NCI-H510A (cell line): ENCODE data around the gene CT45A5.
"Not testable (repeated sequence)": the region's sequence is repeated elsewhere in the genome, so short reads cannot be mapped to it uniquely, and the experiment has no call there.

Experiments
- DNase-seq: peaks from one replicate; lab custom pipeline; 2025; lab: John Stamatoyannopoulos, UW

CT45A5 gene, protein sequence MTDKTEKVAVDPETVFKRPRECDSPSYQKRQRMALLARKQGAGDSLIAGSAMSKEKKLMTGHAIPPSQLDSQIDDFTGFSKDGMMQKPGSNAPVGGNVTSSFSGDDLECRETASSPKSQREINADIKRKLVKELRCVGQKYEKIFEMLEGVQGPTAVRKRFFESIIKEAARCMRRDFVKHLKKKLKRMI

DNA sequence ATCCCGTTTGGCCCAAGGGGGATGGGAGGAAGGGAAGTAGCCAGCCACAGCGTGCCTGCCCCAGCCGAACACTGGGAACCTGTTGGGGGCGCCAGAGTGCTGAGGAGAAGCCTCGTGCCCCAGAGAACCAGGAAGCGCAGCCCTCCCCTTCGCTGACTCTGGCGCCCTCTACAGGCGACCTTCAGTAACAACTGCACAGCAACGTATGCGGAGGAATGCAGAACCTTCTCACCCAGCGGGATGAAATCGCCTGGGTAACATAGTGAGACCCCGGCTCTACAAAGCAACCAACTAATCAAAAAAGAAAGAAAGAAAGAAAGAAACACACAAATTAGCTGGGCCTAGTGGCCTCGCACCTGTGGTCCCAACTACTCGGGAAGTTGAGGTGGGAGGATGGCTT, at the start of gene CT45A5:
Gene CT45A5 (minus strand): TSS at position 101 of the 400 bp plus-strand sequence. CDS start 3,774 bp downstream, outside the sequence.
- DNase-seq, result not testable (repeated sequence)

DNA sequence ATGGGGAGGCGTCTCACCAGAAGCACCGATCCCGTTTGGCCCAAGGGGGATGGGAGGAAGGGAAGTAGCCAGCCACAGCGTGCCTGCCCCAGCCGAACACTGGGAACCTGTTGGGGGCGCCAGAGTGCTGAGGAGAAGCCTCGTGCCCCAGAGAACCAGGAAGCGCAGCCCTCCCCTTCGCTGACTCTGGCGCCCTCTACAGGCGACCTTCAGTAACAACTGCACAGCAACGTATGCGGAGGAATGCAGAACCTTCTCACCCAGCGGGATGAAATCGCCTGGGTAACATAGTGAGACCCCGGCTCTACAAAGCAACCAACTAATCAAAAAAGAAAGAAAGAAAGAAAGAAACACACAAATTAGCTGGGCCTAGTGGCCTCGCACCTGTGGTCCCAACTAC, 34.6 kb upstream of the CT45A5 start, which contains the start of gene CT45A2:
Gene CT45A2 (minus strand): TSS at position 101 of the 400 bp plus-strand sequence. CDS start 3,747 bp downstream, outside the sequence.
- not testable (repeated sequence) for DNase-seq

DNA sequence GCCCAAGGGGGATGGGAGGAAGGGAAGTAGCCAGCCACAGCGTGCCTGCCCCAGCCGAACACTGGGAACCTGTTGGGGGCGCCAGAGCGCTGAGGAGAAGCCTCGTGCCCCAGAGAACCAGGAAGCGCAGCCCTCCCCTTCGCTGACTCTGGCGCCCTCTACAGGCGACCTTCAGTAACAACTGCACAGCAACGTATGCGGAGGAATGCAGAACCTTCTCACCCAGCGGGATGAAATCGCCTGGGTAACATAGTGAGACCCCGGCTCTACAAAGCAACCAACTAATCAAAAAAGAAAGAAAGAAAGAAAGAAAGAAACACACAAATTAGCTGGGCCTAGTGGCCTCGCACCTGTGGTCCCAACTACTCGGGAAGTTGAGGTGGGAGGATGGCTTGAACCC, 17.4 kb upstream of the CT45A5 start, which contains the start of gene CT45A6:
Gene CT45A6 (minus strand): TSS at position 101 of the 400 bp plus-strand sequence. CDS start 3,794 bp downstream, outside the sequence.
- DNase-seq, result not testable (repeated sequence)

DNA sequence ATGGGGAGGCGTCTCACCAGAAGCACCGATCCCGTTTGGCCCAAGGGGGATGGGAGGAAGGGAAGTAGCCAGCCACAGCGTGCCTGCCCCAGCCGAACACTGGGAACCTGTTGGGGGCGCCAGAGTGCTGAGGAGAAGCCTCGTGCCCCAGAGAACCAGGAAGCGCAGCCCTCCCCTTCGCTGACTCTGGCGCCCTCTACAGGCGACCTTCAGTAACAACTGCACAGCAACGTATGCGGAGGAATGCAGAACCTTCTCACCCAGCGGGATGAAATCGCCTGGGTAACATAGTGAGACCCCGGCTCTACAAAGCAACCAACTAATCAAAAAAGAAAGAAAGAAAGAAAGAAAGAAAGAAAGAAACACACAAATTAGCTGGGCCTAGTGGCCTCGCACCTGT, 17.2 kb downstream of the CT45A5 start, which contains the start of gene CT45A3:
Gene CT45A3 (minus strand): TSS at position 101 of the 400 bp plus-strand sequence. CDS start 3,747 bp downstream, outside the sequence.
- not testable (repeated sequence) for DNase-seq

DNA sequence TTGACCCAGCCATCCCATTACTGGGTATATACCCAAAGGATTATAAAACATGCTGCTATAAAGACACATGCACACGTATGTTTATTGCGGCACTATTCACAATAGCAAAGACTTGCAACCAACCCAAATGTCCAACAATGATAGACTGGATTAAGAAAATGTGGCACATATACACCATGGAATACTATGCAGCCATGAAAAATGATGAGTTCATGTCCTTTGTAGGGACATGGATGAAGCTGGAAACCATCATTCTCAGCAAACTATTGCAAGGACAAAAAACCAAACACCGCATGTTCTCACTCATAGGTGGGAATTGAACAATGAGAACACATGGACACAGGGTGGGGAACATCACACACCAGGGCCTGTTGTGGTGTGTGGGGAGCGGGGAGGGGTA, 40.6 kb downstream of the CT45A5 start:
- not testable (repeated sequence) for DNase-seq

DNA sequence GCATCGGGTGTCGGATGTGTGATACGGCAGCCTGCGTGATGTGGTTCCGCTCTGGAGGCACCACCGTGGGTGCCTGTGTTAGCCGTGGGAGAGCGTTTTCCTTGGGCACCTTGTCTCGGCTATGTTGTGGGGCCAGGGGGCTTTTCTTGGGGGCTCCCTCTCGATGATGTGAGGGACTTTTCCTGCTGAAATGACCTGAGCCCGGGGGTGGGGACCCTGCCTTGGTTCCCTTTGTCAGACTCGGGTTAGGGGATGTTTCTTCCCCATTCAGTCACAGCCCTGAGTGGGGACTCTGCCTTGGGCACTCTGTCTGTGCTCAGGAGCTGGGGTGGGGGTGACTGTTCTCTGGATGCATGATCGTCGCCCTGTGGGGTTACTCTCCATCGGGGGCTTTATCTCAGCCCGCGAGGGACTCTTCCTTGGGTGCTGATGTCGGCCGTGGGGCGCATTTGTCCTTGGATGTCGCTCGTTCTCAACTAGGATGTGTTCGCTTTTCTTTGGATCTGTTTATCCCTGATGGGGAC, 44.0 kb downstream of the CT45A5 start:
- no peak for DNase-seq

DNA sequence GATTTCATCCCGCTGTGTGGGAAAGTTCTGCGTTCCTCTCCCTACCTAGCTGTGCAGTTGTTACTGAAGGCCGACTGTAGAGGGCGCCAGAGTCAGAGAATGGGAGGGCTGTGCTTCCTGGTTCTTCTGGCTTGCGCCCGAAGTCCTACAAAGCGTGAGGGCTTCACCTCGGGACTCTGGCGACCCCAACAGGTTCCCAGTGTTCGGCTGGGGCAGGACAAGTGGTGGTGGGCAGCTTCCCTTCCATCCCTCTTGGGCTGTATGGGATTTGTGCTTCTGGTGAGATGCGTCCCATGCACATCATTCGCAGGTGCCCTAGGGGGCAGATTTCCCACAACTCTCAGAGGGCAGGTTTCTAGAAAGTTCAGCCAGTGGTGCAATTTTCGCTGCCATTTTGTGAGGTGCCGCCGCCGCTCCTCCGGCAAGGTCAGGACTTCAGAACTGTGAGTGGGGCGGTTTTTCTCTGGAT, 44.6 kb downstream of the CT45A5 start:
- no peak for DNase-seq

DNA sequence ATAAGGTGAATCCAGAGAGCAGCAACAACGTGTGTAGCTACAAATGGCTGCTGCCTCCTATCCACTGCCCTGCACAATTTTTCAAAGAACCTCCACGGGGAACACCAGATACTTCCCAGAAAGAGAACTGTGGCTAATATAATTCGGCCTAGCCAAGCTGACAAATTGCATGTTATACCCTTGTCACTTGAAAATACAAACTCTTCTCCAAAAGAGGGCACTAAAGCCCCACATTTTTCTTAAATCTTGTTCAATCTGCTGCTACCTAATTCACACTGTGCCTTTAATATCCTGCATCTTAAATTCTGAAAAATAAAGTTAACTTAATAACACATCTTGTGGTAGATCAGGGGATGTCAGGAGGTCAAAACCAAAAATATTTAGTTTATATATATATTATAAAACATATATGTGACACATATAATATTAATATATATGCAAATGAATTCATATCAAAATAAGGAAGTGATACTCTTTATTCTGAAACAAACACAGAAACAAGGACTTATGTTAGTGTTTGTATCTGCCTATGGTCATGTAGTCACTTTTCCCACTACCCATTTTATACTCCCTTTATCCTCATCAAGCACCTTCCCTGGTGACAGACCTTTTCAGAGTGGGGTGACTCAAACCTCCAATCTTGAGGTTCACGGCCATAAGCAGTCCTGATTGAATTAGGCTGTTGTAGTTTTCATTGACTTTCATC, 47.8 kb downstream of the CT45A5 start:
- no peak for DNase-seq

DNA sequence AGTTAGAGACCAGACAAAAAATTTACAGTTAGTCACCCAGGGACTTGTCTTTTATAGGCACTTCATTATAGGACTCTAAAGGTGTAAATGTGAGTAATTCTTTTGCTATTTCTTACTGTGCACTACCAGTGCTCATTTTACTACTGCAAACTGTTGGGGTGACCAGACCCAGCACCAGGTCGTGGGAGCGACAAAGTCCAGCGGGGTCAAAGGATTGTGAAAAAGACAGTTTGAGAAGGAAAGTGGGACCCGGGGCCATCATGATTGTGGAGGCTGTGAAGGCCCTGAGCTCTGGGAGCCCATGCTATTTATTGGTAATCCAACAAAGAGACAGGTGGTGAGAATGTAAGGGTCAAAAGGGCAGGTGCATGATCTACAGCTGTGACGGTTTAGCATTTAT, 50.6 kb downstream of the CT45A5 start:
- DNase-seq, result not testable (repeated sequence)
